Liver (tissue), 9 donors: ENCODE data around the gene PCYT1B. TPM values are rescaled to one million over a fixed set of nuclear protein-coding genes. Genes with fewer than 3 reads are reported as not detected.

Experiments used
- DNase-seq: peaks from one replicate; pipeline ENCODE4 v3.0.0-alpha.2; 2017; ENCODE audit warnings: low spot score
- H3K27ac ChIP-seq, 2 donors: one replicate each; pipeline ENCODE4 v1.7.0; 2013; ENCODE audit warnings: inconsistent platforms in 2 of 2, low read length in 2 of 2, control low read depth in 1 of 2, low read depth in 1 of 2, mild to moderate bottlenecking in 1 of 2
- H3K27me3 ChIP-seq, 4 donors: one replicate each; pipeline versions ENCODE4 v1.6.1 to v1.7.0; 2013; ENCODE audit warnings: low read length in 3 of 4, inconsistent platforms in 1 of 4, mild to moderate bottlenecking in 1 of 4, moderate library complexity in 1 of 4; ENCODE audit not compliant: control insufficient read depth in 4 of 4, insufficient read depth in 4 of 4
- H3K36me3 ChIP-seq, 4 donors: one replicate each; pipeline versions ENCODE4 v1.6.1 to v1.7.0; 2013; ENCODE audit warnings: low read length in 3 of 4, mild to moderate bottlenecking in 3 of 4, low read depth in 1 of 4, moderate library complexity in 1 of 4; ENCODE audit not compliant: control insufficient read depth in 4 of 4, insufficient read depth in 3 of 4
- H3K4me1 ChIP-seq, 4 donors: one replicate each; pipeline versions ENCODE4 v1.6.1 to v1.7.0; 2013; ENCODE audit warnings: low read length in 3 of 4, mild to moderate bottlenecking in 3 of 4, moderate library complexity in 1 of 4; ENCODE audit not compliant: control insufficient read depth in 4 of 4, insufficient read depth in 4 of 4
- H3K4me3 ChIP-seq, 3 donors: one replicate each; pipeline versions ENCODE4 v1.6.1 to v1.7.0; 2013; ENCODE audit warnings: low read length in 3 of 3, control low read depth in 1 of 3, low read depth in 1 of 3, mild to moderate bottlenecking in 1 of 3
- H3K9ac ChIP-seq, 2 donors: one replicate each; pipeline ENCODE4 v1.7.0; 2013; ENCODE audit warnings: low read length in 2 of 2, mild to moderate bottlenecking in 2 of 2, moderate library complexity in 2 of 2, control low read depth in 1 of 2, low read depth in 1 of 2
- H3K9me3 ChIP-seq, 4 donors: one replicate each; pipeline versions ENCODE4 v1.6.1 to v1.7.0; 2013; ENCODE audit warnings: low read length in 3 of 4; ENCODE audit not compliant: control insufficient read depth in 4 of 4
- ATF3 ChIP-seq: IDR thresholded peaks from 2 replicates; pipeline ENCODE4 v1.6.1; 2016; ENCODE audit warnings: antibody characterized with exemption
- CTCF ChIP-seq: fragments of 150-350 bp; IDR thresholded peaks from 2 replicates; pipeline ENCODE4 v1.5.1; 2017; ENCODE audit warnings: improper control_type of control experiment, low read depth, low read length; ENCODE audit not compliant: missing input control
- EGR1 ChIP-seq, 2 donors: IDR thresholded peaks; 2 replicates each; pipeline ENCODE4 v1.6.1; 2016 to 2018; ENCODE audit warnings: antibody characterized with exemption in 2 of 2, low read depth in 2 of 2
- FOXA1 ChIP-seq: IDR thresholded peaks from 2 replicates; pipeline ENCODE4 v1.6.1; 2016; ENCODE audit warnings: antibody characterized with exemption
- GABPA ChIP-seq, 2 donors: IDR thresholded peaks in 1 of 2; conservative IDR thresholded peaks in 1 of 2; 2 replicates each; pipeline ENCODE4 v1.6.1; 2016; ENCODE audit warnings: antibody characterized with exemption in 2 of 2, mild to moderate bottlenecking in 1 of 2, moderate library complexity in 1 of 2
- HNF4A ChIP-seq, 2 donors: conservative IDR thresholded peaks; 2 replicates each; pipeline ENCODE4 v1.6.1; 2016; ENCODE audit warnings: antibody characterized with exemption in 2 of 2, mild to moderate bottlenecking in 2 of 2
- HNF4G ChIP-seq: IDR thresholded peaks from 2 replicates; pipeline ENCODE4 v1.6.1; 2016; ENCODE audit warnings: antibody characterized with exemption
- JUND ChIP-seq, 2 donors: IDR thresholded peaks; 2 replicates each; pipeline ENCODE4 v1.6.1; 2016; ENCODE audit warnings: antibody characterized with exemption in 2 of 2
- NR2F2 ChIP-seq: IDR thresholded peaks from 2 replicates; pipeline ENCODE4 v1.6.1; 2016; ENCODE audit warnings: antibody characterized with exemption
- RAD21 ChIP-seq, 2 donors: IDR thresholded peaks; 2 replicates each; pipeline ENCODE4 v1.6.1; 2016; ENCODE audit warnings: antibody characterized with exemption in 2 of 2, mild to moderate bottlenecking in 2 of 2
- REST ChIP-seq: IDR thresholded peaks from 2 replicates; pipeline ENCODE4 v1.6.1; 2016; ENCODE audit warnings: antibody characterized with exemption, mild to moderate bottlenecking
- SP1 ChIP-seq: IDR thresholded peaks from 2 replicates; pipeline ENCODE4 v1.6.1; 2018; ENCODE audit warnings: antibody characterized with exemption, mild to moderate bottlenecking
- TAF1 ChIP-seq: conservative IDR thresholded peaks from 2 replicates; pipeline ENCODE4 v1.6.1; 2016; ENCODE audit warnings: antibody characterized with exemption, mild to moderate bottlenecking
- WGBS: extraction: QIAGEN DNeasy Blood & Tissue Kit; methylation state at CpG from one replicate; pipeline ENCODE4 v1.1.7; 2013; 5-methylcytosine and 5-hydroxymethylcytosine counted together
- polyA plus RNA-seq, 2 donors: library from polyadenylated mRNA; stranded (reverse) in 1 of 2; unstranded in 1 of 2; fragments of 200-250 nt in 1 of 2; fragments of >200 nt in 1 of 2; fragmentation: Nextera tagmentation in 1 of 2; extraction: Ambion mirVana in 1 of 2; gene quantifications; one replicate each; pipeline versions ENCODE4 v1.2.1 to v1.2.3, GENCODE V29; 2013 to 2015
- total RNA-seq, 2 donors: library from RNA; depleted of rRNA; stranded (reverse); fragments of >200 nt; gene quantifications; one replicate each; pipeline ENCODE4 v1.2.3, GENCODE V29; 2014
- donor health status: healthy.
- donor health status: healthy.
- donor health status: healthy.
- donor health status: healthy.
- donor health status: healthy.

PCYT1B gene
- total and polyA plus RNA-seq, 4 donors: under 0.01 to 2.1 (median 0.06) TPM; not detected in 1

GRCh38 chrX:24590111-24590510 is 57.0 kb downstream of the PCYT1B start (continued):
- TF ChIP-seq REST: no peak

- H3K4me1 ChIP-seq: no peaks in the 10 kb centered on the region
- no peaks in the 10 kb centered on the region for H3K9me3 ChIP-seq
- H3K9ac ChIP-seq: no peak overlapping the region
- no peak overlapping the region for H3K27ac ChIP-seq
- WGBS: 93% methylated on average over 9 of the region's 9 CpGs
- DNase-seq: no peak
- H3K36me3 ChIP-seq: no peaks in the 10 kb centered on the region
- TF ChIP-seq ATF3 (no peak), HNF4G (no peak), SP1 (no peak), RAD21 (IDR thresholded peaks at IDR 0.05) (no peak), CTCF (no peak), JUND (IDR thresholded peaks at IDR 0.05) (no peak), HNF4A (conservative IDR thresholded peaks at IDR 0.05) (no peak)
- H3K4me3 ChIP-seq: no peak overlapping the region
- H3K27me3 ChIP-seq: no peaks in the 10 kb centered on the region
Measured at GRCh38 chrX:24577091-24577490, 70.1 kb downstream of the PCYT1B start.

GRCh38 chrX:24575496-24575895 is 71.7 kb downstream of the PCYT1B start:
- no peak overlapping the region for H3K4me3 ChIP-seq
- H3K9ac ChIP-seq: no peak overlapping the region
- 96% methylated on average over 1 of the region's 1 CpG for WGBS
- H3K9me3 ChIP-seq: no peaks in the 10 kb centered on the region
- no peaks in the 10 kb centered on the region for H3K36me3 ChIP-seq
- no peaks in the 10 kb centered on the region for H3K4me1 ChIP-seq
- no peaks in the 10 kb centered on the region for H3K27me3 ChIP-seq
- no peak overlapping the region for H3K27ac ChIP-seq
- no peak for DNase-seq
- TF ChIP-seq CTCF (no peak), GABPA (IDR thresholded peaks at IDR 0.05 in 1 of 2, conservative IDR thresholded peaks at IDR 0.05 in 1 of 2) (no peak), HNF4A (conservative IDR thresholded peaks at IDR 0.05) (no peak), NR2F2 (no peak), HNF4G (no peak), TAF1 (no peak), FOXA1 (no peak), JUND (IDR thresholded peaks at IDR 0.05) (no peak), EGR1 (IDR thresholded peaks at IDR 0.05; ENCODE audit: low read depth in 2 of 2) (no peak), RAD21 (IDR thresholded peaks at IDR 0.05) (no peak)
